HFF-Myc (cell line): ENCODE measurements around the gene LMBRD1.
"Not testable (repeated sequence)": the region's sequence is repeated elsewhere in the genome, so short reads cannot be mapped to it uniquely, and the experiment has no call there.

Experiments used
- DNase-seq: peaks from one replicate; pipeline ENCODE4 v3.0.0-alpha.2; 2011; ENCODE audit warnings: low read depth; ENCODE audit errors: extremely low read depth
- H3K4me3 ChIP-seq: replicated peaks from 2 replicates; pipeline ENCODE4 v1.5.1; 2011; ENCODE audit warnings: low read depth, mild to moderate bottlenecking, control low read depth, low read length
- TF ChIP-seq, protein P1 (sequence below): IDR thresholded peaks from 2 replicates; pipeline ENCODE4 v1.5.1; 2012; ENCODE audit warnings: mild to moderate bottlenecking, low read depth, low read length, control low read depth; ENCODE audit errors: missing control alignments

The LMBRD1 gene

DNA sequence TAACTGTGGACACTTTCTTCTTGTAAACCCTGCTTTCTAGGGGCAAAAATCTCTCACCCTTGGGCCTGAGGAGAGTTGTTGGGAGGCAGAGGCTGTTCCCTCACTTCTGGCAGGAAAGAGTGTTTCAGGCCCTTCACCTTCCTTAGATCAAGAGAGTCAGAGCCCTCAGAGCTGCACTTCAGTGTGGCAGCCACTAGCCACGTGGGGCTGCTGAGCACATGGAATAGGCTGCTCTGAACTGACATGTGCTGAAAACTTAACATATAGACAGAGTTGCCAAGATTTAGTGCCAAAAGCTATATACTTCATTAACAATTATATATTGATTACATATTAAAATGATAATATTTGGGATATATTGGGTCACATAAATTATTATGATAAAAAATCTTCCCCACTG is 4.4 kb upstream of the LMBRD1 start:
- TF ChIP-seq, protein P1, sequence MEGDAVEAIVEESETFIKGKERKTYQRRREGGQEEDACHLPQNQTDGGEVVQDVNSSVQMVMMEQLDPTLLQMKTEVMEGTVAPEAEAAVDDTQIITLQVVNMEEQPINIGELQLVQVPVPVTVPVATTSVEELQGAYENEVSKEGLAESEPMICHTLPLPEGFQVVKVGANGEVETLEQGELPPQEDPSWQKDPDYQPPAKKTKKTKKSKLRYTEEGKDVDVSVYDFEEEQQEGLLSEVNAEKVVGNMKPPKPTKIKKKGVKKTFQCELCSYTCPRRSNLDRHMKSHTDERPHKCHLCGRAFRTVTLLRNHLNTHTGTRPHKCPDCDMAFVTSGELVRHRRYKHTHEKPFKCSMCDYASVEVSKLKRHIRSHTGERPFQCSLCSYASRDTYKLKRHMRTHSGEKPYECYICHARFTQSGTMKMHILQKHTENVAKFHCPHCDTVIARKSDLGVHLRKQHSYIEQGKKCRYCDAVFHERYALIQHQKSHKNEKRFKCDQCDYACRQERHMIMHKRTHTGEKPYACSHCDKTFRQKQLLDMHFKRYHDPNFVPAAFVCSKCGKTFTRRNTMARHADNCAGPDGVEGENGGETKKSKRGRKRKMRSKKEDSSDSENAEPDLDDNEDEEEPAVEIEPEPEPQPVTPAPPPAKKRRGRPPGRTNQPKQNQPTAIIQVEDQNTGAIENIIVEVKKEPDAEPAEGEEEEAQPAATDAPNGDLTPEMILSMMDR, result no peak
- DNase-seq, result no peak
- no peak overlapping the region for H3K4me3 ChIP-seq

DNA sequence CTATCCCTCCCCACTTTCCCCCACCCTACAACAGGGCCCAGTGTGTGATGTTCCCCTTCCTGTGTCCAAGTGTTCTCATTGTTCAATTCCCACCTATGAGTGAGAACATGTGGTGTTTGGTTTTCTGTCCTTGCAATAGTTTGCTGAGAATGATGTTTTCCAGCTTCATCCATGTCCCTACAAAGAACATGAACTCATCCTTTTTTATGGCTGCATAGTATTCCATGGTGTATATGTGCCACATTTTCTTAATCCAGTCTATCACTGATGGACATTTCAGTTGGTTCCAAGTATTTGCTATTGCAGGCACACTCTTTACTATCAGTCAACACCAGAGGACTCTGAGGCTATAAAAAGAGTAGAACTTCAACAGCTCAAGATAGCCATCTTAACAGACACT is 2.0 kb upstream of the LMBRD1 start:
- DNase-seq, H3K4me3 ChIP-seq: not testable (repeated sequence)

DNA sequence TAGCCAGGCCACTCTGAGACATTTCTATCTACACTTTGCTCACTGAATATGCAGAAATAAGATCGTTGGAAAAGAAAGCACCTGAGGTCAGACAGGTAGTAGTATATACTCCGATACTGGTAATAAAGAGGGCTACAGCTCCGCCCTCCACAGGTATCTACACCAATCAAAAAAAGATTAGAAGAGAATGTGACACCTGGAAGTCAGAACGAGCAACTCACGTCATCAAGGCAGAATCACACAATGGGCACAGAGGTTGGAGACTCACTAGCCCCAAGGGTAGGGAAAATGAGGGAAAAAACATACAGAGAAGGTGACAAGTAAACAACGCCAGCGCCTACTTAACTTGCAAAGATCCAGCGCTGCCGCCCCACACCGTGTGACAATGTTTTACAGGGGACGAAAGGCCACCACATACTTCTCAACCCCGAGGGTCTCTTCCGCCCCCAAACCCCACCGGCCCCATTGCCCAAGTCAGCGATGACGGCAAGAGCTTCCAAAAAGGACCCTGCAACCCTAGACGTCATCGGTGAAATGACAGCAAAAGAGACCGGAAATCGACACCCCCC is 653 bp downstream of the LMBRD1 start:
- DNase-seq, result no peak
- H3K4me3 ChIP-seq, result peak overlapping the region; percentile 70
- TF ChIP-seq, protein P1, result no peak

- TF ChIP-seq, protein P1, result no peak
- peak overlapping the region; percentile 70 for H3K4me3 ChIP-seq
- no peak for DNase-seq
Observed at GRCh38 chr6:69795469-69796072, 1.2 kb downstream of the LMBRD1 start.

DNA sequence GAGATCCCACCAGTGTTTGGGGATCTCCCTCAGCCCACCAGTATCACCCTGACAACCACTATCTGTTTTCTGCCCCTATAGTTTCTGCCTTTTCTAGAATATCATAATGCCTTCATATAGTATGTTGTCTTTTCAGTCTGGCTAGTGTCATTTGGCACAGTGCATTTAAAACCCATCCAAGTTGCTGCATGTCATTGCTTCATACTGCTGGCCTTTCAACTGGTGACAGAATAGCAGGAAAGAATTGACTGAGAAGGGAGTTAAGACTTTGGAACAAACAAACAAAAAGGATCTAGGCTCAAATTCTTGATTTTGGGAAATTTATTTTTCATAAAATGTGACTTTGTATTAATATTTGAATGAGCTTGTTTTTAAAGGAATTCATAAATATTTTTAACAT is 4.5 kb downstream of the LMBRD1 start:
- no peak for DNase-seq
- H3K4me3 ChIP-seq, result no peak overlapping the region
- TF ChIP-seq, protein P1, result no peak

GRCh38 chr6:69791065-69791471 is 5.7 kb downstream of the LMBRD1 start:
- no peak for DNase-seq
- TF ChIP-seq, protein P1, result no peak

GRCh38 chr6:69790629-69791028 is 6.2 kb downstream of the LMBRD1 start:
- TF ChIP-seq, protein P1, result no peak
- no peak overlapping the region for H3K4me3 ChIP-seq

More at GRCh38 chr6:69791065-69791471, 5.7 kb downstream of the LMBRD1 start:
- H3K4me3 ChIP-seq, result no peak overlapping the region

More at GRCh38 chr6:69790629-69791028, 6.2 kb downstream of the LMBRD1 start:
- no peak for DNase-seq
